ENCODE data around the gene PKN1.
A peak's percentile ranks its signal among the peaks of the same experiment; 100 is the strongest.

PKN1 gene

DNA sequence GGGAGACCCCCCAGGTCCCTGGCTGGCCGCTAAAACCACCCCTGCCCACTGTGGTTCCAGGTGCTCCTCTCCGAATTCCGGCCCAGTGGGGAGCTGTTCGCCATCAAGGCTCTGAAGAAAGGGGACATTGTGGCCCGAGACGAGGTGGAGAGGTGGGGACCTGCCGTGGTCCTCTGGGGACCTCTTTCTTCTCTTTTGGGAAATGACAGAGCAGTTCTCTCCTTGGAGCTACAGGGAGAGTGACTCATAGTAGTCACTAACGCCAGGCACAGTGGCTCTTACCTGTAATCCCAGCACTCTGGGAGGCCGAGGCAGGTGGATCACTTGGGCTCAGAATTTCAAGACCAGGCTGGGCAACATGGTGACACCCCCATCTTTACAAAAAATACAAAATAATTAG lies 34.7 kb downstream of the PKN1 start:
- no peak for DNase-seq

DNA sequence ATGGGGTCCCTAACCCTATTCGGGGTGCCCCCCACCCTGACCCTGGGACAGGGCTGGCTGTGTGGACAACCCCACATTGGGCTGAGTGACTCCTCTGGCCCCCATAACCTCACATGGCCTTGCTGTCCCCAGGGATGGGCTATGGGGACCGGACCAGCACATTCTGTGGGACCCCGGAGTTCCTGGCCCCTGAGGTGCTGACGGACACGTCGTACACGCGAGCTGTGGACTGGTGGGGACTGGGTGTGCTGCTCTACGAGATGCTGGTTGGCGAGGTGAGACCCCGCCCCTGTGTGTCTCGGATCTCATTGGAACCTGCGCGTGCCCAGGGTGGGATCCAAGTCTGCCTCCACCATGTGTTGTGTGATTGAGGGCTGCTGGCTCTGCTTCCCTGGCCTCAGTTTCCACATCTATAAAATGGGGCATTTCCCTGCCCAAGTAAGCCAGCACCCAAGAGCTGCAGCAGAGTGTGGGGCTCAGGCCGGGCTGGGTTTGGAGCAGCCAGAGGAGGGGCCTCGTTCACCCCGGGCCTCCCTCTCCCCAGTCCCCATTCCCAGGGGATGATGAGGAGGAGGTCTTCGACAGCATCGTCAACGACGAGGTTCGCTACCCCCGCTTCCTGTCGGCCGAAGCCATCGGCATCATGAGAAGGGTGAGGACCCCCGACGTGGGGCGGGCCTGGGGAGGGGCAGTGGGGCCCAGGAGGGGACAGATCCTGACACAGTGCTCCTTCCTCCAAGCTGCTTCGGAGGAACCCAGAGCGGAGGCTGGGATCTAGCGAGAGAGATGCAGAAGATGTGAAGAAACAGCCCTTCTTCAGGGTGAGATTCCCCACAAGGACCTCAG lies 37.1 kb downstream of the PKN1 start:
- no peak for DNase-seq

DNA sequence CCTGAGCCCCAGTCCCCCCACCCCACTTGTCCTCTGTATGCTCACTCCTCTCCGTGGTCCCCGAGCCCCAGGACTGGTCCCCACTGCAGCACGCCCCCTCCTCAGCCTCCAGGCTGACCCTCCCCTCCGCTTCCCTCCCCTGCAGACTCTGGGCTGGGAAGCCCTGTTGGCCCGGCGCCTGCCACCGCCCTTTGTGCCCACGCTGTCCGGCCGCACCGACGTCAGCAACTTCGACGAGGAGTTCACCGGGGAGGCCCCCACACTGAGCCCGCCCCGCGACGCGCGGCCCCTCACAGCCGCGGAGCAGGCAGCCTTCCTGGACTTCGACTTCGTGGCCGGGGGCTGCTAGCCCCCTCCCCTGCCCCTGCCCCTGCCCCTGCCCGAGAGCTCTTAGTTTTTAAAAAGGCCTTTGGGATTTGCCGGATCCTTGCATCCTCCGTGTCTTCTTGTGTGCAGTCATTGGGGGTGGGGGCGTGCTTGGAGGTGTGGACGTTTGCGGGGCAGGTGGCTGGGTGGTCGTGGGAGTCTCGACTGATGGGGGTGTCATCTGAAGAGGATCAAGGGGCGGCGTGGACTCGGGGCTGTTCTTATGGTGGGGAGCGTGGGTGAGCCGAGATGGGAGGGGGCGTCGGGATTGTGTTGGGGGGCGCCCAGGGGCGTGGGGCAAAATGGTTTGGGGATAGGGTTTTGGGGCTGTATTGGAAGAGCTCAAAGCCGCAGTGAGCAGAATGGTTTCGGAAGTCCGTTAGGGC lies 38.5 kb downstream of the PKN1 start:
- no peak for DNase-seq

DNA sequence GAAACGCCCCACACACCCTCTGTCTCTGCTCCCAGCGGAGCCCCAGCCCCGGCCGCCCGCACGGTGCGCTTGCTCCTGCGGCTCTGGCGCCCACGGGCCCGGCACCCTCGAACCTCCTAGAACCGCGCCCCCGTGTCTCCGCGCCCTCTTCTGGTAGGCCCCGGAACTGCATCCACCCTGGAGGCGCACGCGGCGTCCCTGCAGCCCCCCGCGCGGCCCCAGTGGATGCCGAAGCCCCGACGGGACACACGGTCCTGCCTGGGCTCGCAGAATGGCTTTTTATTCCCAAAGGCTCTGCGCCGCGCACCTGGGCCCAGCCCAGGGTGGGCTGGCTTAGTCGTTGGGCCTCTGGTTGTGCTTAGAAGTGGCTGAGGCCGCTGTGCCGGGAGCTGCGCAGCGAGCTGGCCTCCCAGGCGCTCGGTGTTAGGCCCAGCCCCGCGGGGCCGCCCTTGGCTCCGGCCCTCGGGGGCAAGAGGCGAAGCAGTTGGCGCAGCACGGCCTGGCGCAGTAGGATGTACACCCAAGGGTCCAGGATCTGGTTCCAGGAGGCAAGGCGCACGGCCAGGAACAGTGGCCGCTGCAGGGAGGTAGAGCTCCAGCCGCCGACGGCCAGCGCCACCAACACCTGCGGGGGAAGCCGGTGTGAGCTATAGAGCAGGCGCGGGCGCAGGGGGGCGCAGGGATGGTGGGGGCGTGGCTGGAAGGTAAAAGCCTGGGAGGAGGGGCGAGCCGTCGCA lies 39.3 kb downstream of the PKN1 start:
- peak; percentile 35 to 43 for DNase-seq

DNA sequence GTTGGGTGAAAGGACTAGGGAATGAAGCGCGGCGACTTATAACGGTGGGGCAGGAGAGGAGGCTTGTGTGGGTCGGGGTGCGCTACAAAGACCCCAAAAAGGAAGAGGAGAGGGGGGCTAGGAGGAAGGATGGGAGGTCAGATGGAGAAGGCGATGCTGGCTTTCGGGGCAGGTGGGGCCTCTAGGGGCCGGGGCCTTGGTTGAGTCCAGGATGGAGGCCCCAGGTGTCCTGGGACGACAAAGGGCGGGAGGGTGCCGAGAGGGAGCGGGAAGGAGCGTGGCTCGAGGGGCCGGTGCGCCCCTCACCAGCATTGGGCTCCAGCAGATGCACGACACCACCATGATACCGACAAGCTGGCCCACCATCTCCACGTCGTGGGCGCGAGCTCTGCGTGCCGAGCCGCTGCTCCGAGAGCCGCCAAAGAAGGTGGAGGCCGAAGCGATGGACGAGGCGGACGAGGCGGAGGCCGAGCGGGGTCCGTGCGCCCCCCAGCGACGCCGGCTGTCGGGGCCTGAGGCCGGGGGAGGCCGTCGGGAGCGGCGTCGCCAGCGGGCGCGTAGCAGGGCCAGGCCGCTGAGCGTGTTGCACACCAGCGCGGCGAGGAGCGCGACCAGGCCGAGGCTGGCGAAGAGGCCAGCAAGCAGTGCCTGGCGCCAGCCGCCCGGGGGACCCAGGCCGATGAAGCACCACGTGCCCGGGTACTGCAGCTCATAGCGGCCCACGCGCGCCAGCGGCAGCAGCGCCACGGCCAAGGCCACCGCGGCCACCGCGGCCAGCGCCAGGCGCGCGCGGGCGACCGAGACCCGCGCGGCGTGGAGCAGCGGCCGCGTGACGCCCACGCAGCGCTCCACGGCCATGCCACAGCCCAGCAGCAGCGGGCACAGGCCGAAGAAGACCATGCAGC lies 40.2 kb downstream of the PKN1 start:
- DNase-seq, result no peak

DNA sequence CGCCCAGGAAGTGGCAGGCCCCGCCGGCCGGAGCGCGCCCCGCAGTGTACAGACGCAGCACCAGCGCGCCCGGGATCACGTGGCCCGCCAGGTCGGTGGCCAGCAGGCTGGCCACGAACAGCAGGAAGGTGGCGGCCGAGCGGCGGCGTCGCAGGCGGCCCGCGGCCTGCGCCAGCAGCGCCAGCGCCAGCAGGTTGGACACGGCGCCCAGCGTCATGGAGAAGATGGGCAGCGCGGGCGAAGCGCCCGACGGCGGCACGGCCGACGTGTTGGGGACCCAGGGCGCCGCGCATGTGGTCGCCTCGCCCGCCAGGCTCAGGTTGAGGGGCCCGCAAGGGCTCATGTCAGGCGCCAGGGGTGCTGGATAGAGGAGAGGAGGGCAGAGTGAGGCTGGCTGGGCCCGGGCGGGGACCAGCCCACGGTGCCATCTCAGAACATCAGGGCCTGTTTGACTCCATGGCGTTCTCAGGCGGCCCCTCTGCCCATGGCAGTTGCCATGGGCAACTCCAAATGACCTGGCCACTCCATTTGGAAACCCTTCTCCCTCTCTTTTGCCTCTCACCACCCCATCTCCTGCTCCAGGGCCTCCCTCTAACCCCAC lies 41.0 kb downstream of the PKN1 start:
- DNase-seq, result no peak

DNA sequence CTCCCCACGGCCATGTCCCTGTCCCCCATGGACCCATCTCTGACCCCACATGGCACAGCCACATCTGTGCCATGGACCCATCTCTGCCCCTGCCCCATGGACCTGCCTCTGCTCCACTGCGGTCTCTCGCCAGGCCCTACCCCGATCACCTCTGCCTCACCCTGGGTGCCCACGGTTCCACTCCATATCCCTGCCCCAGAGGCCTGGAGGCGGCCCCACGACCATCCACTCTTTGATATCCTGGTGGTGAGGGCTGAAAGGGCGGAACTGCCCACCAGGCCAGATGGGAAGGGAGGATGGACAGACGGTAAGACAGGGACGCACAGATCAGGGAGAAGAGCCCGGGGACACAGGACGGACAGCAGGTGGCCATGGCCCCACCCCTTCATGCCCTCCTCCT lies 41.7 kb downstream of the PKN1 start:
- DNase-seq, result no peak

DNA sequence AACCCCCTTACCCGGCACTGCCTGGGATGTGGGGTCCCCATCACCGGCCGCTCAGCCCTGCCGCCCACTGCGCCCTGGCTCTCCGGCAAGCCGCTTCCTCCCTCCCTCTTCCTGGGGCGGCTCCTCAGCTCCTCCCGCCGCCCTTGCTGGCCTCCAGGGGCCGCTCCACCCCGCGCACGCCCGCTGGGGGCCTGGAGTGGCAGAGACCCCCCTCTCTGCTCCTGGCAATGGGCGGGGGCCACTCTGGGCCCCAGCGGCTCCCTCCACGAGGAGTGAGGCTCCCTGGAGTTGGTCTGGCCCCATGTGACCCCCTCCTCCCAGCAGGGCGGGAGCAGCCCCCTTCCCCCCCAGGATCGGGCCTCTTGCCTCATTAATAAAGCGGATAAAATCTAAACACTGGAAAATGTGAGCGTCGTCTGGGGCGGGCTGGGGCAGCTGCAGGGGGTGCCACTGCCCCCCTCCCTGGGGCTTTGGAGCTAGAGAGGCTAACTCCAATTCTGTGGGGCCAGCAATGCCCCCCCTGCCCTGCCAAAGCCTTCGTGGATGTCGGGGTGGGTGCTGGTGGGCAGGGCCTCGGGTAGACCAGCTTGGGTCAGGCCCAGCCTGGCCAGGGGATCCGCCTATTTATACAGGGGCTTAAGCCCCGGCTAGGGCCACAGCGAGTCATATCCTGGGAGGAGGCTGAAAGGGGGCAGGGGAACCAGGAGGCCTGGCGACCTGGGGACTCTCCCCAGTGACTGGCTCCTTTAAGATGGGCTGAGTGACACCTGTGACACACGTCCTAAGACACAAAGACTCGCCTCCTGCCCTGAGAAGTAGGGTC lies 42.4 kb downstream of the PKN1 start, which contains the start of gene PTGER1:
TSS of gene PTGER1 (minus strand) at position 104 of the 823 bp plus-strand sequence. CDS start 1,034 bp downstream, outside the sequence.
- no peak for DNase-seq

DNA sequence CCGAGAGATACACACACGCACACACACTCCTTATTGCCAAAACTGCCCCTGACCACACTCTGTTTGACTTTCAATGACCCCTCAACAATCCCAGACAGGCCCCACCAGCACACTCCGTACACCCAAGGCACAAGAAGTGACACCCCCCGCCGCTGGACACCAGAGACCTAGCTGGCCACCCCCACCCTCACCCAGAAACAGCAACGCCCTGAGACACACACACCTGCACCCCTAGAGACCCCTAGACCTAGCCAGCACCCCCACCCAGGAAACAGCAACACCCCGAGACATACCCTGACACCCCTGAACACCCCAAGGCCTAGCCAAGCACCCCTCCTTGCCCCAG lies 43.2 kb downstream of the PKN1 start:
- DNase-seq, result no peak

DNA sequence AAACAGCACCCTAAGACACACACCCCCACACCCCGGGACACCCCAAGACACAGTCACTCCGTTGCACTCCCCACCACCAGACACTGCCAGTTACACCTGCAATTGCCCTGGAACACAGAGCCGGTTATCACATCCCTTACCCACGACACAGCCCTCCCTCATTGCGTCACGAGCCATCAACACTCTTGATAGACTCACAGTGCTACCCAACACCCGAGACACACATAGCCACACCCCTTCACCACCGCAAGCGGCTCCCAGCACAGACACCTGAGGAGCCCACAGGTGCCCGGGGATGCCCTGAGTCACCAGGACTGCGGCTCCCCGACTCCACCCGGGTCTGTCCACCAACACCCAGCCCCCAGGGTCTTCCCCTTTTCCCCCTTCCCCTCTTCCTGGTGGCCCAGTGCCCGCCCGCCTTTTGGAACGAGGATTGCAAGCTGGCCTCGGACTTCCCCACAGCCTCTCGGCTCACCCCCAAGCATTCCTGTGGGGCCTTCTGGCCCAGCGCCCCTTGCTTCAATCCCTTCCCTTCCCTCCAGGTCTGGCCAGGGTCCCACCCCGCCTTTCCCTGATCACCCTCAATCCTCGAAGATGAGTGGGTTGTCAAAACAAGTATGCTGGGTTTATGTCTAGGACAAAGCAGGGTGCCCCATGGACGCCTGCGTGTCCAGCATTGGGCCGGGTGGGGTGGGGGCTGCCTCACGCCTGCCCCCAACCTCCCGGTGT lies 43.7 kb downstream of the PKN1 start:
- no peak for DNase-seq

DNA sequence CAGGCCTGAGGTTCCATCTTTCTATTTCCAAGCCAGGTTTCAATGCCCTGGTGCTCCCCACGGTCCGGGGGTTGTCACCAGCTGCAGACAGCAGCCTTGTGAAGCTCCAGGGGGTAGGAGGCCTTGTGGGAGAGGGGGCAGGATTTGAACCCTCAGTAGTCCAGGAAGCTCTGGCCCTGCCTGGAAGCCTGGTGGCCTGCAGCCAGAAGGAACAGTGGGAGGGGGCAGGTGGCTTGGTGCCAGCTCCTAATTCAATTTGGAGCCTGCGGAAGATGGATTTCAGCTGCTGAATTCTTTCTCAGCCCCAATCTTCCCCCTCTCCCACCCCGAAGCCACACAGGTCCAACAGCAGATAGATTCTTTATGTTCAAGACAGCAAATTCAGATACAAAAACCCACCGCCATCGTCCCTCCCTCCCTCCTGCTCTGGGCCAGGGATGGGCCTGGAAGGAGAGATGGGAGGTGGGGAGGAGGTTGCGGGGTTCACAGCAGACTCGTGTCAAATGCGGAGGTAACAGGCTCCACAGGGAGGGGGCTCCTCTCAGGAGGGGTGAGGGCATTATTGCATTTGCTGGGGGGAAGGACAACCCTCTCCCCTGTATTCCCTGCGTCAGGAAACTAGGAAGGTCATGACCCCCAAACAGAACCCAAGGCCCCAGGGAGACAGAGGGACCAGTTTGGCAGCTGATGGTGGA lies 44.5 kb downstream of the PKN1 start:
- DNase-seq, result no peak

DNA sequence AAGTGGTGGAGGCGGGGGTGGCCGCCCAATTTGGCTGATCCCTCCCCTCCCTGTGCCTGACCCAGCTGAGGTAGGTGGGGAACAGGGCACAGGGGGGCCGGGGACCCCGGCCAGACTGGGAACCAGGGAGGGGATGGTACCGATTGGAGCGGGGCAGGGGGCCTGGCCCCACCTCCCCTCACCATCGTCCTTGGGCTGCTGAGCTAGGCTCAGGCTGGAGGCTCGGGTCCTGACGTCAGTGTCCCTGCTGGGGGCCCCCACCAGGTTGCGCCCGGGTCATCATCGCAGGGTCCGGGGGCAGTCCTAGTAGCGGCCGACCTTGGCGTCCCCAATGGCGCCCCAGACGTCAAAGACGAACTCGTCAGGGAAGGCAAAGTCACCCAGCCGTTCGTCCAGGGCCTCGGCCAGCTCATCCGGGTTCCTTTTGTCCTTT lies 45.0 kb downstream of the PKN1 start:
- no peak for DNase-seq

DNA sequence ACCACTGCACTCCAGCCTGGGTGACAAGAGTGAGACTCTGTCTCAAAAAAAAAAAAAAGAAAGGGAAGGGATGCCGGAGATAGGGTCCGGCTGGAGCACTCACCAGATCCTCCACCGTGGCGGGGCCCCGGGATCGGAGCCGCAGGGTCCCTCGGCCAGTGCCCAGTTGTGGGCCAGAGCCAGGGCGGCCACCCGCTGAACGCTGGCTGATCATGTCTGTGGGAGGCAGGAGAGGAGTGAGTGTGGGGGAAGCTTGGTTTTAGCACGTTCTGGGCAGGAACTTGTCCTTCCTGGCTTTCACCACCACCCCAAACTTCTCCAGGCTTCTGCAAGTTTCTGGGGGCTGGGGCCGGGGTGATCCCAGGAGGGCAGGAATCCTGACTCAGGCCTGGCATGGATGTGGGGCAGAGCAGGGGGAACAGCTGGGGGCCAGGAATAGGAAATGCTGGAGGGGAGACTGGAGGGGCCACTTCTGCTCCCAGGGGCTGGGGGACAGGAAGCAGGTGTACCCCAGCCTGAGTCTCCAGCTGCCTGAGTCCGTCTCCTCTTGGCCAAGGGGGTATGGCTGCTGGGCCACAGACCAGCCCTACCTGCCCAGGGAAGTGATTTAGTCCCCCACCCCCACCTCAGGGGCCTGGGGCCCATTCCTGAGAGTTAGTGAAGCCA lies 46.3 kb downstream of the PKN1 start:
- no peak for DNase-seq

DNA sequence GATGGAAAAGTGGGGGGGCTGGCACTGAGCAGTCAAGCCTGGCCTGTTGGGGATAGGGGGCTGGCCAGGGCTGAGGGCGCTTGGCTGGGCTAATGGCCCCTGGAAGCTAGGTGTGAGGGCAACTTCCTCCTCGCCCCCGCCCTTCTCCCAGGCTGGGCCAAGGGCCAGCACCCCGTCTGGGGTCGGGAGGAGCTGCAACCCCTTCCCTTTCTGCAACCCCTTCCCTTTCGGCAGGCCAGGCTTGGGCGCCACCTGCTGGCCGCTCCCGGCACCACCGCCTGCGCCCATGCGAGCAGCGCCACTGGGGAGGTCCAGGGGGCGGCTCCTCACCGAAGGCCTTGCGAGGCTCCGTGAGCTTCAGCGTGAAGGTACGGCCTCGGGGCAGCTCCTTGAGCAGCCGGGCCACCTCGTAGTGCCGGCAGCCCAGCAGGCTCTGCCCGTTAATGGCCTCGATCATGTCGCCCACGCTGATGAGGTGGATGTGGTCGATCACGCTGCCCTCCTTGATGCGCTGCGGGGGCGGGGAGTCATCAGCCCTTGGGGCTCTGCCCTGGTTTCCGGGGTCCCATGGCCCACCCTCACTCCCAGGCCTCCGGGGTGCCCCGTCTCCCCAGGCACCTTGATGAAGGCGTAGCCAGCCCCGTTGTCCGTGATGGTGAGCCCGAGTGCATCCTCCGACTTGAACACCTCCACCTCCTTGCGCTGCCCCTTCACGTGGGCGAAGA lies 47.0 kb downstream of the PKN1 start:
- DNase-seq, result no peak

DNA sequence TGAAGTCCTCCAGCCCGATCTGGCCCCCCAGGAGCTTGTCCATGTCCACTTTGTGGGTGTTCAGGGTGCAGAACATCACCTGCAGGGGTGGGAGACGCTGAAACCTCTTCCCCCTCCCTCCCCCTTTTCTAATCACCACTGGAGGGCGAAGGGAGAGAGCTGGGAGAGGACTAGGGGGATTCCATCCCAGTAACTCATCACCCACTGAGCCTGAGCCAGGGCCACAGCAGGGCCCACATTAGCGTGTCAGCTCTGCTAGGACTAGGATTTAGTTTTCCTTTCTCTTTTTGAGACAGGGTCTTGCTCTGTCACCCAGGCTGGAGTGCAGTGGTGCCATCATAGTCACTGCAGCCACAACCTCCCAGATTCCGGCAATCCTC lies 47.6 kb downstream of the PKN1 start:
- DNase-seq, result no peak

DNA sequence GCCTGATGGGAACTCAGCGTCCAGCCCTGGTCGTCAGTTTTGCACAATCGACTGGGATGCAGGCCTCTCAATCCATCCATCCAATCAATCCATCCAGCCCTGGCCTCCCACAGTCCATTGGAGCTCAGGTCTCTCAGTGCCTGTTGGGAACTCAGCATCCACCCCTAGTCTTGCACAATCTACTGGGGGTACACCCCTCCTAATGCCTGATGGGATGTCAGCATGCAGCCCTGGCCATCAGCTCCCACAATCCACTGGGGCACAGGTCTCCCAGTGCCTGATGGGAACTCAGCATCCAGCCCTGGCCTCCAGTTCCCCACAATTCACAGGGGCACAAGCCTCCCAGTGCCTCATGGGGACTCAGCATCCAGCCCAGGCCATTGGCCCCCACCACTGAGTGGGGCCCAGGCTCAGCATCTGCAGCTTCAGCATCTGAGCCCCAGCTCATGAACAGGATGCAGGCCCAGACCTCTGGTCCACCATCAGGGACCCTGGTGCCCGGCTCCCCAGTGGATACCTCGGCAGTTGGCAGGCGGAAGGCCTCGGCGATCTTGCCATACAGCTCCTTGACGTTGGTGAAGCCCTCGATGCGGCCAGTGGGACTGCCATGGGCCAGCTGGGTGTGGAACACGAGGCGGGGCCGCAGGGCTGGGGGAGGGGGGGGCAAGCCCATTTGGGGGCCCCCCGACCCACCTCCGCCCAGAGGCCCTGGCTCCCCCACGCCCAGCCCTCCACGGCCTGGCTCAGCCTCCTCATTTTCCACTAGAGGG lies 49.3 kb downstream of the PKN1 start:
- no peak for DNase-seq

DNA sequence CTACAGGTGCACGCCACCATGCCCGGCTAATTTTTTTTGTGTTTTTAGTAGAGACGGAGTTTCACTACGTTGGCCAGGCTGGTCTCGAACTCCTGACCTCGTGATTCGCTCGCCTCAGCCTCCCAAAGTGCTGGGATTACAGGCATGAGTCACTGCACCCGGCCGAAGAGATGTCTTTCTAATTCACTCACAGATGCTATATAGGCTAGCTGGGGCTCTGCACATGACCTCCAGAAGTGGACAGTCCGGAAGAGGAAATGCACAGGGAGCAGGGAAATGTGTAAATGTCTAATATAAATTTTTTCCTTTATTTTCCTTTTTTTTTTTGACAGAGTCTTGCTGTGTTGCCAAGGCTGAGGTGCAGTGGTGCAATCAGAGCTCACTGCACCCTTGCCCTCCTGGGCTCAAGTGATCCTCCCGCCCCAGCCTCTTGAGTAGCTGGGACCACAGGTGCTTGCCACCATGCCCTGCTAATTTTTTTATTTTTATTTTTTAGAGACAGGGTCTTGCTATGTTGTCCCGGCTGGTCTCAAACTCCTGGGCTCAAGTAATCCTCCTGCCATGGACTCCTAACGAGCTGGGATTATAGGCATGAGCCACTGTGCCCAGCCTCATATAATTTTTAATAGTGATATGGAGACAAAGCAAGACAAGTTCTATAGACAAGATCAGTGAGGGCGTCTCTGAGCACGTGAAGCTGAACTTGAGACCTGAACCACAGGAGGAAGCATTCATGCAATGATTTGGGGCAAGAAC lies 54.4 kb downstream of the PKN1 start:
- DNase-seq, result no peak

All from SHP77 (cell line).